Mesothelial cell of epicardium (in vitro differentiated cells): ENCODE data around the gene CCNB2. TPM values are rescaled to one million over a fixed set of nuclear protein-coding genes. Genes with fewer than 3 reads are reported as not detected.

ENCODE experiments used
- DNase-seq, 2 experiments: peaks; one replicate each; pipeline ENCODE4 v3.0.0; 2021; ENCODE audit warnings: low spot score in 2 of 2; ENCODE audit not compliant: unreplicated experiment in 2 of 2
- H3K27ac Mint-ChIP-seq: 2 replicates; pipeline ENCODE4 v1.8.0; 2021; ENCODE audit warnings: mixed read lengths
- H3K27me3 Mint-ChIP-seq: 2 replicates; pipeline ENCODE4 v1.8.0; 2021; ENCODE audit warnings: low read depth, mixed read lengths
- H3K36me3 Mint-ChIP-seq: 2 replicates; pipeline ENCODE4 v1.8.0; 2021; ENCODE audit warnings: mixed read lengths
- H3K4me1 Mint-ChIP-seq: 2 replicates; pipeline ENCODE4 v1.8.0; 2021; ENCODE audit warnings: mixed read lengths
- H3K4me3 Mint-ChIP-seq: 2 replicates; pipeline ENCODE4 v1.8.0; 2021; ENCODE audit warnings: mild to moderate bottlenecking, moderate library complexity, mixed read lengths
- H3K9me3 Mint-ChIP-seq: 2 replicates; pipeline ENCODE4 v1.8.0; 2021; ENCODE audit warnings: mixed read lengths
- CTCF ChIP-seq: fragments of 200-600 bp; sonication (generic); IDR thresholded peaks from one replicate; pipeline ENCODE4 v1.5.0; 2021; ENCODE audit warnings: antibody characterized with exemption; ENCODE audit not compliant: unreplicated experiment
- microRNA-seq: library from miRNA; unstranded; fragments of <30 nt; microRNA quantifications from one replicate; pipeline ENCODE4 v1.2.0, GENCODE V29; 2021; ENCODE audit warnings: inconsistent platforms, mixed read lengths
- total RNA-seq: library from RNA; stranded (reverse); gene quantifications from 3 replicates; pipeline ENCODE4 v1.2.1, GENCODE V29; 2021

CCNB2 gene
- total RNA-seq, 1 donor from 2014 or later: 26.8 TPM

GRCh38 chr15:59174151-59174834, 69.3 kb downstream of the CCNB2 start:
- no peak for TF ChIP-seq CTCF
- no peak for DNase-seq
- peaks cover 6% of the 10 kb centered on the region for H3K4me1 Mint-ChIP-seq
- H3K27me3 Mint-ChIP-seq: no peaks in the 10 kb centered on the region
- H3K4me3 Mint-ChIP-seq: no peak overlapping the region
- H3K36me3 Mint-ChIP-seq: peaks cover 28% of the 10 kb centered on the region
- peaks cover 4% of the 10 kb centered on the region for H3K9me3 Mint-ChIP-seq
- H3K27ac Mint-ChIP-seq: no peak overlapping the region

Small RNA genes within 50 kb of the gene (microRNA-seq; reads per million reads assigned to microRNA genes)
- 1.8 reads per million for gene MIR2116

Other genes with a start within 250 kb of the CCNB2 start
- gene SLTM, start 171.5 kb upstream of the CCNB2 start, total RNA-seq: 111 to 116 TPM (median 111 TPM) in 3 replicates
- 41.4 to 43.0 TPM (median 42.0 TPM) in 3 replicates for gene RNF111, start 117.5 kb upstream of the CCNB2 start, total RNA-seq
- not detected in 3 replicates for gene LDHAL6B, start 101.7 kb downstream of the CCNB2 start, total RNA-seq